GM19324 (cell line): ENCODE measurements around the gene LMNTD2.
A peak's percentile ranks its signal among the peaks of the same experiment; 100 is the strongest.
"Not testable (repeated sequence)": the region's sequence is repeated elsewhere in the genome, so short reads cannot be mapped to it uniquely, and the experiment has no call there.

Source experiments
- ATAC-seq: cut with Tn5 transposase; IDR thresholded peaks from one replicate; pipeline ENCODE4 v1.9.1; 2021; ENCODE audit warnings: mild to moderate bottlenecking, moderate library complexity; ENCODE audit not compliant: unreplicated experiment, low FRiP score

The LMNTD2 gene

DNA sequence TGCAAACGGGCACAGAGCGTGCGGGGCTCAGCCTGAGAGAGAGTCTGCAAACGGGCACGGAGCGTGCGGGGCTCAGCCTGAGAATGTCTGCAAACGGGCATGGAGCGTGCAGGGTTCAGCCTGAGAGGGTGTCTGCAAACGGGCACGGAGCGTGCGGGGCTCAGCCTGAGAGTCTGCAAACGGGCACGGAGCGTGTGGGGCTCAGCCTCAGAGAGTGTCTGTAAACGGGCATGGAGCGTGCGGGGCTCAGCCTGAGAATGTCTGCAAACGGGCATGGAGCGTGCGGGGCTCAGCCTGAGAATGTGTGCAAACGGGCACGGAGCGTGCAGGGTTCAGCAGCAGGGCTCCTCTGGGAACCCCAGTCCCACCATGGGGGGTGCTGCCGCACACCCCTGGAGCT is 29.3 kb upstream of the LMNTD2 start:
- ATAC-seq: no peak

DNA sequence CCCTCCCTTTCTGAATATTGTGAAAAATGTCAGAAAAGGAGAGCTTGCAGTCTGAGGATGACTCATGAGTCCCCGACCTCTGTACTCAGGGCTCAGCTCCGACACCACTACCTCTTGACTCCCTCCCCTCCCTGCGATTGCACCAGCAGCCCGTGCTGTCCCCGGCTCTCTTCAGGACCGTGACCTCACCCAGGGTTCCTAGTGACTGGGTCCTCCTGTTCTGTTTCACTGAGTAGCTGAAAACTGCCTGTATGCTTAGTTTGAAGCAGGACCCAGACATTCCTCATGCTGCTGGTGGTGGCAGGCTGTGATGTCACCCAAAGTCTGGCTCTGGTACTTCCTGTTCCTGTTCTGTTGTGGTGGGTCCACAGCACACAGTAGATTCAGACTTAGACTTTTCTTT is 27.4 kb upstream of the LMNTD2 start:
- no peak for ATAC-seq

DNA sequence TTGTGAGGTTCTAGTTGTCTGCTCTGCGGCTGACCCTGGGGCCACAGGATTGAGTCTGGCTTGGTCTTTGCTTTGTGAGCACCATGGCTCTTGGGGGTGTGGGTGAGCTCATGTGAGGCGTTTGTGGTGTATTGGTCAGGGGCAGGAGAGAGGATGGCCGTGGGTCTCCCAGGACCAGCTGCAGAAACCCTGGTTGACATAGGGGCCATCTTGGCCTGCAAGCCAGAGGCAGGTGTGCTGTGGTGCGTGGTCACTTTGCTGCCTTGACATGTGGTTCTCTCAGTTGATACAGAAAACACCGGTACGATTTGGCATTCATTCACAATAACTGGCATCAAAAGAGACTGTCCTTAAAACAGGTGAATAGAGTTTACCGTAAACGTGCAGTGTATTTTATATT is 27.0 kb upstream of the LMNTD2 start:
- ATAC-seq: no peak

DNA sequence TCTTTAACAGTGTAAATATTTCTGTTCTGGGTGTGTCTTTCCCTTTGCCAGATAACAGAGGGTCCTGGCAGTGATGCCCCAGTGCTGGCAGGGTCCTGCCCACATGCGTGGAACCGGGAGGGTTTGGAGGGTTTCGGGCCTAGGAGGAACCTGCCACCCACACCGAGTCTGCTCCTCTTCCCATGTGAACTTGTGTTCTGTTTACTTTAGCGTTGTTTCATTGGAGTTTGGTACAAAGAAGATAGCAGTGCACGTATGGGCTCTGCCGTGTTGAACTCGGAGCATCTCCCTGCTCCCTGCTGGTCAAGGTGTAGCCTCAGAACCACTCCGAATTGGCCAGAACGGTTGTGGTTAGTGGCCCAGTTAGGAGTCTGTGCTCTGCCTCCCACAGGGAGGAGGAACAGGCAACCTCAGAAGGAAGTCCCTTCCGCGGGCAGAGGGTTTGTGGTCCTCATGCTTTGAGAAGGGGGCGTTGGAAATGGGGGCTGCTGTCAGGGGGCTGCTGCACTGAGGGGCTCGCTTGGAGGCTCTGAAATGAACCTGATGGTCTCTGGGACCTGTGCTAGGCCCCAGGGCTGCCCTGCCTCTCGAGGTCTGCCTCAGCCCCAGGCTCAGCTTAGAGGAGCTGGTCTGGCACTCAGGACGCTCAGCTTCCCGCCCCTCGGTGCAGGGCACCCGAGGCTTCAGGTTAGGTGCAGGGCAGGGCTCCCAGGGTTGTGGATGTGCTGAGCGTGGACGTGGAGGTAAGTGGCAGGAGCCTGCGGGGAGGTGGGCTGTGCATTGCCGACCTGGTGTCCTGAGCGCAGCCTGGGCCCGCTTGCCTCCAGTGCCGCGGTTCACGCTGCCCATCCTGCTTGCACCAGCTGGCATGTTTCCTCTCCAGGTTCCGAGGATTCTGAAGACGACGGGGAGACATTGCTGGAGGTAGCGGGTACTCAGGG is 26.1 kb upstream of the LMNTD2 start:
- ATAC-seq: no peak

DNA sequence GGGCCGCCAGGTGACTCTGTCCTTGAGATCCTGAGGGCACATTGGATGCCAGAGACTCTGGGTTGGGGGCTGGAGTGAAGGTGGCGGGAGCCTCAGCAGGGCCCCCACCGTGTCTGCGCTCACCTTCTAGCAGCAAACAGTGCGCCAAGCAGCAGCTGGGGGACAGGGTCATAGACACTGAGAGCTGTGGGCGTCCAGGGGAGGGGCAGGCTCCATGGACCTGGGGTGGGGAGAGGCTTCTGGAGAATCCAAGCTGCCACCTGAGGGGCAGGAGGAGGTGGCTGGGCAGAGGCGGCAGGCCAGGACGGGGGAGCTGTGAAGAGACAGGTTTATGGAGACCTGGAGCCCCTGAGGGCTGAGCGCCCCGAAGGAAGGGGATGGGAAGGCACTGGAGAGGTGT is 23.7 kb upstream of the LMNTD2 start:
- no peak for ATAC-seq

DNA sequence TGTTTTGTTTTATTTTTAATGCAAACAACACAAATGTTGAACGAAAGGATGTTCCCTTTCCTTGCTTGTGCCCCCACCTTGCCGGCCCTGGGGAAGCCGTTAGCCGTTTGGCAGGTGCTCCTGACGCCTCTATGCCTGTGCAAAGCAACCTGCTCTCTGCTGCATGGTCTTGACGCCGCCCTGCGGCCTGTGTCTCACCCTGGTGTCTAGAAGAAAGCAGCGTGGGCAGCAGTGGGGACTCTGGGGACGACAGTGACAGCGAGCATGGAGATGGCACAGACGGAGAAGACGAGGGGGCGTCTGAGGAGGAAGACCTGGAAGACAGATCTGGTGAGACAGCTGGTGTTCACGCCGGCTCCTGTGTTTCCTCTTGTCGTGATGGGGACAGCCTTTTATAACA is 21.2 kb upstream of the LMNTD2 start:
- ATAC-seq: no peak

DNA sequence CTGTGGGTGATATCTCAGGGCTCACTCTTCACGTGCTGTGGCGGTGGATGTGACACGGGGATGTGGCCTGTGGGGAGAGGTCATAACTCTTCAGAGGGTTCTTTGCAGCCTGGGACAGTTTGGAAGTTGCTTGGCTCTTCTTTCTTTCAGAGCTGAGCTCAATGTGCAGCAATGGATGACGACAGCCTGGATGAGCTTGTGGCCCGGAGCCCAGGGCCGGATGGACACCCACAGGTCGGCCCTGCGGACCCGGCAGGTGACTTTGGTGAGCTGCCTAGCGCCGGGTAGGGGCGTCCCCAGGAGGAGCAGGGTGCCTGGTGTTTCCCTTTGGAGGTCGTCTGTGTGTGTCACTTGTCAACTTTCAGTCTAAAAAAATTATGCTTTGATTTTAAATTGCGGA is 20.8 kb upstream of the LMNTD2 start:
- no peak for ATAC-seq

DNA sequence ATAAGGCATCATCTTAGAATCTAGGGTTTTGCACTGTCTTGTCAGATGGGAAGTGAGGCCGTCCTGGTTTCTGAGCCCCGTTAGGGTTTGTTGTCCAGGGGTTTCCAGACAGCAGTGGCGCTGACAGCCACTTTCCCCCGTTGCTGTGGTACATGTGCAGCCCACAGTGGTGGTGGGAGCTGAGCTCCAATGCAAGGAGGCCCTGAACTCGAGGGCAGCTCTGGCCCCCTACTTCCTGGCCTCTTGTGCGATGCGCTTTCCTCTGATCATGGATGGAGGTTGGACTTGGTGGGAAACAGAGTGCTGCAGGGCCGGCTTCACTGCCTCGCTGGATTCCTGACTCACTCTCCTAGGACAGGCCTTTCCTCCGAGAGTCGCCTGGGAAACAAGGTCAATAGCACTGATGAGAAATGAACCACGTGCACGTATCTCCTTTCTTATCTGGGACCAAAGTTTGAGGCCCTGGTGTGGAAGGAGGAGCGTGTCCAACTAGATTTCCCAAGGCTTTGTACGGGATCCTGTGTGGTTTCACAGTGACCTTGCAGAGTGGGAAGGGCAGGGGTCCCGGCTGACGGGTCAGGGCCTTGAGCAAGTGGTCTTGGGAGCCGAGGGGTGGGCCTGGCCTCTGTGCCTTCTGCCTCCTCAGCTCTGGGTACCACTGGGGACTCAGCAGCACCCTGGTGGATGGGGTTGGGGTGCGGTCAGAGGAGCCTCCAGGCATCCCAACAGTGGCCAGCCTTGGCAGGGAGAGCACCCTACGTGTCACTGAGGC is 19.5 kb upstream of the LMNTD2 start:
- ATAC-seq: no peak

DNA sequence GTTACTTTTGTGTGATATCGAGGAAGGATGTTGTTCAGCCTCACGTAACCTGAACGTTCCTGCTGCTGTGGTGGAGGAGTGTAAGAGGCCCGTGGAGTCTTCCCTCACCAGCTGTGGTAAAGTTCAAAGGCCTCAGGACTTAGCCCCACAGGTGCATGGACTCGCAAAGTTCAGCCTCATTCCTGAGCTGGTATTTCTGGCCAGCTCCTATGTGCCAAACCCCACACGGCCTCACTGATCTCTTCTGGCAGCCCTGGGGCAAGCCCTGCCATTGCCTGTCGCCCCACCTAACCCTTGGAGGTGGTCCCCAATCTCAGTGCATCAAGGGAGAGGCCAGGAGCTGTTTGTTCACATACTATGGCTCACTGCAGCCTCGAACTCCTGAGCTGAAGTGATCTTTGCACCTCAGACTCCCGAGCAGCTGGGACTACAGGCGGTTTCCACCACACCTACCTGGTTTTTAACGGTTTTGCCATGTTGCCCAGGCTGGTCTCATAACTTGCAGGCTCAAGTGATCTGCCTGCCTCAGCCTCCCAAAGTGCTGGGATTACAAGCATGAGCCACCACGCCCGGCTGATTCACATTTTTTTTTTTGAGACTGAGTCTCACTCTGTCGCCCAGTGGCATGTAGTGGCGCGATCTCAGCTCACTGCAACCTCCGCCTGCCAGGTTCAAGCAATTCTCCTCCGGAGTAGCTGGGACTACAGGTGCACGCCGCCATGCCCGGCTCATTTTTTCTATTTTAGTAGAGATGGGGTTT is 17.9 kb upstream of the LMNTD2 start:
- ATAC-seq: no peak

DNA sequence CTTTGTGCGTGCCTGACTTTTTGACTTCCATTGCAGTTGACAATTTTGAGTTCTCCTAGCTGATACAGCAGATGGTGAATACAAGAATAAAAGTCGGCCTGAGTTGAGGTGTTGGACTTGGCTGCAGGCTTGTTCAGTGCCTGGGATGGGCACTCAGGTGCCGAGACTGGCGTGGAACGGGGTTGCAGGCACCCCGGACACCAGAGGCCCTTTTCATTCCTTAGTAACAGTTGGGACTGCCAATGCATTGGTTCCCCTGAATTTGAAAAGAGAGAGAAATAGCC is 17.0 kb upstream of the LMNTD2 start:
- no peak for ATAC-seq

DNA sequence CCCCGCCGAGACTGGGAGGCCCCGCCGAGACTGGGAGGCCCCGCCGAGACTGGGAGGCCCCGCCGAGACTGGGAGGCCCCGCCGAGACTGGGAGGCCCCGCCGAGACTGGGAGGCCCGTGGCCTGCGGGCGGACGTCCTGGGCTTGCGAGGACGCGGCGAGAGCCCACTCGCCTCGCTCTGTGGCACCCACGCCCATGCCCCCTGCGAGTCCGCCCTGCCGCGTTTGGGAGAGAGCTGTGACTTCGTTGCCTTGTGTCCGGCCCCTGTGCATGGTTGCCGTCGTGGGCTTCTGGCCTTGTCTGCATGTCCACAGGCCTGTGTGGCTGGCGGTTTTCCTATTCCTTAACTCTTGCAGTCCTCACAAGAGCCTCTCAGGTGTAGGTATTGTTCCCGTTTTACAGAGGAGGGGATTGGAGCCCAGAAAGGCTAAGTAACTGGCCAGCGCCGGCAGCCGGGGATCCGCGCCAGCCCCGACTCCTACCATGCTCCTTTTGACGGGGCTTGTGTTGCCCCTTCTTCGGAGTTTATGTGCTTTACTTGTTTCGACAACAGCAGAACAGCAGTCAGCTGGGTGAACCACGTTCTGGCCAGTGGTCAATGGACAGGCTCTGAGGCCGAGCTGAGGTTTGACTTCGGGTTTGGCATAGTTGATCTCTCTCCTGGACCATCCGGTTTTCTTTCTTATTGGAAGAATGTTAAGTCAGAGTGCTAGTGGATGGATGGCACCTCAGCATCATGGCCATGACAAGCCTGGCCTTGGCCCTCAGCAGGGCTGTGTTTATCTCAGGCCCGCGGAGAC is 16.5 kb upstream of the LMNTD2 start:
- no peak for ATAC-seq

DNA sequence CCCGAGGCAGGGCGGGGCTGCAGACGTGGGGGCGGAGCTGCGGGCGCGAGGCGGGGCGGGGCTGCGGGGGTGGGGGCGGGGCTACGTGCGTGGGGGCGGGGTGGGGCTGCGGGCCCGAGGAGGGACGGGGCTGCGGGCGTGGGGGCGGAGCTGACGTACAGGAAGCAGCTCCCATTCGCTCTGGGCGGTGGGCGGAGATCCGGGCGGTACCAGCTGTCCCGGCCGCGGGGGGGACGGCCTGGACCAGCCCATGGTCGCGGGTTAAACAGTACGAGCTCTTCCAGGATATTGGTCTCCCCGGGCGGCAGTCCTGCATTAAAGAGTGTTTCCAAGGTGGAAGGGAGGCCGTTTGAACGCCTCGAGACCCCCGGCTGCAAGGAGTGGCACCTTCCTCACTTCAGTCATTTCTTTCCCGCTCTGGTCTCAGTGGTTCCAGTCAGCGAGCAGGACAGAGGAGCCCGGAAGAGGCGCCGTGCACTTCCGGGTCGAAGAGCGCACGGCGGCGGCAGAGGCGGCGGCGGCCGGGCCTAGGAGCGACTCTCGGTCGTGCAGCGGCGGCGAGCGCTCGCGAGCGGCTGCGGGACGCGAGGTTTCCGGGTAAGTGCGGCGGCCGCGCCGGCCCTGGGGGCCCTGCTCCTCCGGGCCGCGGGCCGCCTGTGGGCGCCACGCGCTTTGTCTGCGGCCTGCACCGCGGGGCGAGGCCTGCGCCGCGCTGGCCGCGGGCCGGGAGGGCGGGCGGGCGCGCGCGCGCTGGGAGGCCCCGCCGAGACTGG is 15.6 kb upstream of the LMNTD2 start, which contains the start of gene PHRF1:
Gene PHRF1, plus strand, starts transcription at position 475 of the 773 bp plus-strand sequence. CDS start 5,043 bp downstream, outside the sequence.
- peak; percentile 94 for ATAC-seq

DNA sequence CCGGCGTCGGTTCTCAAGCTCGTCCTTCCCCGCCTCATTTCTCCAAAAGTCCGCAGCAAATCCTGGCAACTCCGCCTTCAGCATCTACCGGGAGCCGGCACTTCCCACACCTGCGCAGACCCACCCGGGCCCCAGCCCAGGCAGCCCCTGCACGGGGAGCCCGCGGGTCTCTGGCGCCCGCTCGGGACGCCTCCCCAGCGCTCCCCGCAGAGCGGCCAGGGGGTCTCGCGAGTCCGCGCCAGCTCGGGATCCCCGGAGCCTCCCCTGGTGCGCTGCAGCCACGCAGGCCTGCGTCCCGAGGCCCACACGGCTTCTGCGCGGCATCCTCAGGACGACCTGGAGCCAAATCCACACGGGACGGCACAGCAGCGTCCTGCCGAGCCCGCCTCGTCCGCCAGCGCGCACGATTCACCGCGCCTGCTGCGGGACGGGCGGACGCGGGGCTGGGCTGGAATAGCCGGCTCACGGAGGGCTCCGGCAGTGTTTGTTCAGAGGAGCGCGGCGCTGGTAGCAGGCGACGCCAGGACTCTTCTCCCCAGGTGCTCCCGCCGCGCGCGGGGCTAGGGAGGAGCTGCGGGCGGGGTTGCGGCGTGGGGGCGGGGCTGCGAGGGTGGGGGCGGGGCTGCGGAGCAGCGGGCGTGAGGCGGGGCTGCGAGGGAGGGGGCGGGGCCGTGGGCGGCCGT is 14.9 kb upstream of the LMNTD2 start:
- ATAC-seq: peak; percentile 39

DNA sequence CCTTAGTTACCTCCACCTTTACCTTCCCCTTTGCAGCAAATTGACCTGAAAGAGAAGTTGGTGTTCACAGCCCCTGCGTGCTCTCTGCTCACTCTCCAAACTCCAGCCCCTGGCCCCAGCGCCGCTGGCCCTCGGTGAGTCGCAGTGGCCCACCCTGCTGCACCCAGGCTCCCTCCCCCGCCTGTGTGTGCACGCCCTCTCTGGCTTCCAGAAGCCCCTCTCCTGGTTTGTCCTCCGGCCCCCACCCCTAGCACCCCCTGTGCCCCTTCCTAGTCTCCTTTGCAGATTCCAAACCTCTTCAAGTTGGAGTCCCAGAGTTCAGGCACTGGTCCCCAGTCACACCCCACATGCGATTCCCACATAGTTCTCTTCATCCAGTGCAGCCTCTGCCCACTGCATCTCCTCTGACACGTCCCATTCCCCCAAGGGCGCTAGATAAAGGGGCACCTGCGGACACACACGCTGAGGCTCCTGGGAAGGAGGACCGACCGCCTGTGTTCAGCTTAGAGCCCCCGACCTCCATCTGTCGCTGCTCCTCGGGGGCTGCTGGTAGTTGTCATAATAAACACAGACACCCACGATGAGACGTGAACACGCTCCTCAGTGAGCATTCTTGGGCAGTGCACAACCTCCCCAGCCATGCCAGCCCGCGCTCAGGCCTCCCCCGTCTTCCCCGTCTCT is 14.2 kb upstream of the LMNTD2 start:
- no peak for ATAC-seq

DNA sequence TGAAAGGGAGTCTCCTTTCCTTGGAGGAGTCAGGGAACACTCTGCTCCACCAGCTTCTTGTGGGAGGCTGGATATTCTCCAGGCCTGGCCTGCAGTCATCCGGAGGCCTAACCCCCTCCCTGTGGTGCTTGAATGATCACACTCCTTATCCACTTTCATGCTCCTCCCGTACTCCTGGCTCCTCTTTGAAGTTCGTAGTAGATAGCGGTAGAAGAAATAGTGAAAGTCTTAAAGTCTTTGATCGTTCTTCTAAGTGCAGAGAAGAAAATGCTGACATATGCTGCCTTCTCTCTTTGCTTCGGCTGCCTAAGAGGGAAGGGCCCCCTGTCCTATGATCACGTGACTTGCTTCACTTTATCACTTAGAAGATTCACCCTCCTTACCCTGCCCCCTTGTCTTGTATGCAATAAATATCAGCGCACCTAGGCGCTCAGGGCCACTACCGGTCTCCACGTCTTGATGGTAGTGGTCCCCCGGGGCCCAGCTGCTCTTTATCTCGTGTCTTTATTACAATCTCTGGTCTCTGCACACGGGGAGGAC is 13.6 kb upstream of the LMNTD2 start:
- not testable (repeated sequence) for ATAC-seq

DNA sequence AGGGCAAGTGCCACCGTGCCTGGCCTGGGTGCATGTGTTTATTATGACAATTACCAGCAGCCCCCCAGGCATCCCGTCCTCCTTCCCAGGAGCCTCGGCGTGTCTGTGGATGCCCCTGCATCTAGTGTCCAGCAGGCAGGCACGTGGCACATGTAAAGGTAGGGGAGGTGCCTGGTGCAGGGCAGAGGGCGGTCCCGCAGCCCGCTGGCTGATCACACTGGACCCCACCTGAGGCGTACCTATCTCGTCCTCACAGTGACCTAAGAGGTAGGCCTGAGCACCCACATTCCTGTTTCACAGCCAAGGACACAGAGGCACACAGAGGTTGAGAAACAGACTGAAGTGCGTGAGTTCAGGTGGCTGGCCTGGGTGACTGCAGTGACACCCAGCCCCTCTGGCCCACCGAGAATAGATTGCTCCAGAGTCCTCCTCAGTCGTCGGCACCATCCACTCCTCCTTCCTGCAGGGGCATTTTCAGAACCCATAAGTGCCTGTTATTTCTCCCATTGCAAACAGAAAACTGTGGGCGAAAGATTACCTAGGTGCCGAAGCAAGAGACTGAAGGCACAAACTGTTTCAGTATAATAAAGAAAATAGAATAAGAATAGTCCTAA is 12.7 kb upstream of the LMNTD2 start:
- no peak for ATAC-seq

DNA sequence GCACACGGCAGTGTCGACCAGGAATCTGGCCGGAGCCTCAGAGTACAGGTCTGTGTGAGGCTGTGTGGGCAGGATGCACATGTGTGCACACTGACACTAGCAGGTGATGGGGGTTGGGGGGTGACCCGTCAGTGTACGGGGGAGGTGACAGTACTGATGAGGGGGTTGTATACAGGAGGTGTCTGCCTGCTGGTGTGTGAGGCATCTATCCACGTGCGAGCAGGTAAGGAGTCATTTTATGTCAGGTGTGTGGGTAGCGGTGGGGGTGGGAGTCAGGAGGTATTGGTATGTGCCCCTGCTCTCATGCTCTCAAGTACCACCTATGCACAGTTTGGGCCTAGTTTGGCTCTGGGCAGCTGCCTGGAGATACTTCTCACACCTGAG is 11.3 kb upstream of the LMNTD2 start:
- ATAC-seq: no peak
